Measurements from ENCODE around the gene FAHD1.
"Not testable (repeated sequence)": the region's sequence is repeated elsewhere in the genome, so short reads cannot be mapped to it uniquely, and the experiment has no call there.

FAHD1 gene

DNA sequence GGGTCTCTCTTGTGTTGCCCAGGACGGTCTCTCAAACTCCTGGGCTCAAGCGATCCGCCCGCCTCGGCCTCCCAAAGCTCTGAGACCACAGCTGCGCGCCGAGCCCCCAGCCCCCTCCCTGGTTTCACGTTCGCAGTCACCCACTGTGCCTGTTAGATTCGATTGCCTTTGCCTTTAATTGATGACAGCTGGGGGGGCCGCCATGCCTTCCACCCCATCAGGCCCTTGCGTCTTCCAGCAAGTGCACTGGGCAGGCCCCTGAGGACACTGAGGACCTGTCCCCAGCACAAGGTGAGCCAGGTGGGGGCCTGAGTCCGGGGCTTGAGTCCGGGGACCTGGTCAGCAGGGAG is 36.8 kb upstream of the FAHD1 start:
- H3K27ac ChIP-seq (ENCODE audit: low read length): no peak overlapping the region
- H3K4me1 ChIP-seq (ENCODE audit: control insufficient read depth, insufficient read depth, low read length): no peaks in the 10 kb centered on the region; the same call in 1 of the 2 replicates
- no peak for DNase-seq (ENCODE audit: low read depth, low spot score)
- no peaks in the 10 kb centered on the region for H3K27me3 ChIP-seq (ENCODE audit: control insufficient read depth, insufficient read depth, low read length)
- no peak overlapping the region for H3K4me3 ChIP-seq (ENCODE audit: low read length)
- H3K36me3 ChIP-seq (ENCODE audit: control insufficient read depth, insufficient read depth, low read length): peaks cover 27% of the 10 kb centered on the region
- H3K9me3 ChIP-seq (ENCODE audit: control insufficient read depth, insufficient read depth, low read length): no peaks in the 10 kb centered on the region
- WGBS (ENCODE audit: insufficient coverage, insufficient read length): no CpG with 5 or more reads among the region's 15 CpGs

DNA sequence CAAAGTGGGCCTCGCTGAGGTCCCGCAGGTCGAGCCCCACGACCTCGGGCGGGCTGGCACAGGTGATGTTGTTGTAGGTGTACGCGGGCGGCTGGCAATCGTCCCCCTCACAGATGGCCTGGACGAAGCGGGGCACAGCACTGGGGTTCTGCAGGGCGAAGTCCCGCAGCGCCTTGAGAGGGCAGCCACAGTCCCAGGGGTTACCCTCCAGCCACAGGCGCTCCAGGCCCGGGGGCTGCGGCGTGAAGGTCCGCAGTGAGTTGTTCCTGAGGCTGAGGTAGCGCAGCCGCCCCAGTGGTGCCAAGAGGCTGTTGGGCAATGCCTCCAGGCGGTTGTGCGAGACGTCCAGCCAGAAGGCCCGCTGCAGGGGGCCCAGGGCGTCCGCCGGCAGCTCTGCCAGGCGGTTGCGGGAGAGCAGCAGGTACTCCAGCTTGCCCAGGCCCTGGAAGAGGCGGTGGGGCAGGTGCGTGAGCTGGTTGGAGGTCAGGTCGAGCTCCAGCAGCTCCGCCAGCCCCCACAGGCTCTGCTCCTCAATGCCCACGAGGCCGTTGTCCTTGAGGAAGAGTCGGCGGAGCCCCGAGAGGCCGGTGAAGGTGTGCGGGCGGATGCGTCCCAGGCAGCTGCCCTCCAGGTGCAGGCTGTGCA is 36.3 kb upstream of the FAHD1 start:
- no peak overlapping the region for H3K4me3 ChIP-seq (ENCODE audit: low read length)
- no peaks in the 10 kb centered on the region for H3K9me3 ChIP-seq (ENCODE audit: control insufficient read depth, insufficient read depth, low read length)
- H3K4me1 ChIP-seq (ENCODE audit: control insufficient read depth, insufficient read depth, low read length): no peaks in the 10 kb centered on the region; the same call in 1 of the 2 replicates
- H3K36me3 ChIP-seq (ENCODE audit: control insufficient read depth, insufficient read depth, low read length): peaks cover 27% of the 10 kb centered on the region
- no CpG with 5 or more reads among the region's 44 CpGs for WGBS (ENCODE audit: insufficient coverage, insufficient read length)
- H3K27me3 ChIP-seq (ENCODE audit: control insufficient read depth, insufficient read depth, low read length): no peaks in the 10 kb centered on the region
- DNase-seq (ENCODE audit: low read depth, low spot score): no peak
- no peak overlapping the region for H3K27ac ChIP-seq (ENCODE audit: low read length)

DNA sequence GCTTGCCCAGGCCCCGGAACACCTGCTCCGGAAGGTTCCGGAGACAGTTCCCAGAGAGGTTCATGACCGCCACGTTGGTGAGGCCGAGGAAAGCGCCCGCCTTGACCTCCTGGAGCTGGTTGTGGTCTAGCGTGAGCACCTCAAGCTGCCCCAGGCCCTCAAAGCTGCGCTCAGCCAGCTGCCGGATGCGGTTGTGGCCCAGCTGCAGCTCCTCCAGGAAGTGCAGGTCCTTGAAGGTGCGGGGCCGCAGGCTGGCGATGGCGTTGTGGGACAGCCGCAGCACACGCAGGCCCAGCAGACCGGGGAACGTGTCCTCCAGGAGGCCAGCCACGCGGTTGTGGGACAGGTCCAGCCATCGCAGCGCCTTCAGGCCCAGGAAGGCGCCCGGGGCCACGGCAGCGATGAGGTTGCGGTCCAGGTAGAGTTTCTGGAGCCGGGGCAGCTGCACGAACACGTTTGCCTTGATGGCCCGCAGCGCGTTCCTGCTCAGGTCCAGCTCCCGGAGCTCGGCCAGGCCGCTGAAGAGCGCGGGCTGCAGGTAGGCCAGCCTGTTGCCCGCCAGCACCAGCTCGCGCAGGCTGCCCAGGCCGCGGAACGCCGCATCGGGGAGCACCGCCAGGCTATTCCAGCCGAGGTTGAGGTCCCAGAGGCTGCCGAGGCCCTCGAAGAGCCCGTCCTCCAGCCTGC is 35.6 kb upstream of the FAHD1 start:
- peaks cover 24% of the 10 kb centered on the region for H3K36me3 ChIP-seq (ENCODE audit: control insufficient read depth, insufficient read depth, low read length)
- no peaks in the 10 kb centered on the region for H3K27me3 ChIP-seq (ENCODE audit: control insufficient read depth, insufficient read depth, low read length)
- H3K4me3 ChIP-seq (ENCODE audit: low read length): no peak overlapping the region
- no CpG with 5 or more reads among the region's 53 CpGs for WGBS (ENCODE audit: insufficient coverage, insufficient read length)
- H3K27ac ChIP-seq (ENCODE audit: low read length): no peak overlapping the region
- no peaks in the 10 kb centered on the region; the same call in 1 of the 2 replicates for H3K4me1 ChIP-seq (ENCODE audit: control insufficient read depth, insufficient read depth, low read length)
- no peaks in the 10 kb centered on the region for H3K9me3 ChIP-seq (ENCODE audit: control insufficient read depth, insufficient read depth, low read length)
- no peak for DNase-seq (ENCODE audit: low read depth, low spot score)

DNA sequence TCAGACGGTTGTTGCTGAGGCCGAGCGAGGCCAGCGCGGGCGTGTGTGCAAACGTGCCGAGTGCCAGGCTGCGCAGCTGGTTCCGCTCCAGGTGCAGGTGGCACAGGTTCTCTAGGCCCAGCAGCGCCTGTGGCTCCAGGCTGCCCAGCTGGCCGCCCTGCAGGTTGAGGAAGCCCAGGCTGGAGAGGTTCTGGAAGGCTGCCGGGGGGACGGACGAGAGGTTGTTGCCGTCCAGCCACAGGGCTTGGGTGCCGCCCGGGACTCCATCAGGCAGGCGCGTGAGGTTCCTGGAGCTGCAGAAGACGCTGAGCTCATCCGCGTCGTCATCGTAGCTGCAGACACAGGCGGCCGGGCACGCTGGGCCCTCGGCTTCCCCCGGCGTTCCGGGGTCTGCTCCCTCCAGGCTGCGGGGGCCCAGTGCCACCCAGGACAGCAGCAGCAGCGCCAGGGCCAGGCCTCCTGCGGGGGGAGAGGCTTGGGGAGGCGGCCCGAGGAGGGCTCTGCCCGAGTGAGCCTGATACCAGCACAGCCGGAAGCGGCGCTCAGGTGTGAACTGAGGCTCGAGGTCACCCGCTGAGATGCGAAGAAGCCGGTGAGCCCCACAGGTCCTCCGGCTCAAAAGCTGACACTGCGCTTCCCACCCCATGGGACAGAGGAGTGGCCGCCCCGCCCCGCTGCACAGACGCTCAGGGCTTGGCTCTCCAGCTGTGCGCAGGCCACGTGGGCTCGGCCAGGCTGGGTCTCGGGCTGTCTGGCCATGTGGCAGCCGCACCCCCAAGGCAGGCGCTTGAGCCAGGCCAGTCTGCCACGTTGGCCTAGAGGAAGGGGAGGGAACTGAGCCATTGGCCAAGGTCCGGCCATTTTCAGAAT is 34.8 kb upstream of the FAHD1 start:
- Histone ChIP-seq H3K4me3 (ENCODE audit: low read length) (no peak overlapping the region), H3K36me3 (ENCODE audit: control insufficient read depth, insufficient read depth, low read length) (peaks cover 17% of the 10 kb centered on the region), H3K4me1 (ENCODE audit: control insufficient read depth, insufficient read depth, low read length) (no peaks in the 10 kb centered on the region; the same call in 1 of the 2 replicates), H3K27me3 (ENCODE audit: control insufficient read depth, insufficient read depth, low read length) (no peaks in the 10 kb centered on the region), H3K27ac (ENCODE audit: low read length) (no peak overlapping the region), H3K9me3 (ENCODE audit: control insufficient read depth, insufficient read depth, low read length) (no peaks in the 10 kb centered on the region; the same call in 1 of the 2 replicates)
- no peak for DNase-seq (ENCODE audit: low read depth, low spot score)
- WGBS (ENCODE audit: insufficient coverage, insufficient read length): no CpG with 5 or more reads among the region's 59 CpGs

DNA sequence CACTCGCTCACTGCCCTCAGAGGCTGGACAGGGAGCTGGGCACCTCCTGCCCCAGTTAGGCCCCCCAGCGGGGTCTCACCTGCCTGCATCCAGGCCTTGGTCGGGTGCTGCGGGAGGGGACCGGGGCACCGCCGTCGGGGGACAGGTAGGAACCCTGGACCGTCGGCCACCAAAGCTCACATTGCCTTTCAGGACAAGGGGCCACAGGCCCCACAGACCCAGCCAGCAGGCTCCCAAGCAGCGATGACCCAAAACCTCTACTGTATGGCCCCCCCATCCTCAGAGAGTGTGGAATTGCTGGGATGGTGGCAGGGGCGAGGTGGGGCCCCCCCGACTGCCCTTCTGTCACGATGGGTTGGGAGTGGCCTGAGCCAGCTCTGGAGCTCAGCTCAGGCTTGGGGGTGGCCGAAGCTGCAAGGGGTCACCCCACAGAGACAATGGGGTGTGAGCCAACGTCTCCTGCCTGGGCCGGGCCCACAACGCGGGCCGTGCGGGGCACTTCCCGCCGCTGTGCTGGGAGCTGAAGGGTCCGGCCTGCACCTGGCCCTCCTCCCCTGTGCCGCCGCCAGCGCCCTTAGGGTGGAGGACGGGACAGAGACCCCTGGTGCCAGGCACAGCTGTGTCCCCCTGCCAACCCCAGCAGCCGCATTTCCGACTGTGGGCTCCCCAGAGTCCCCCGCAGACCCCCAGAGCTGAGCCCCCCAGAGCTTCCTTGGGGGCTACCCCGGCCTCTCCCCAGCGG is 34.0 kb upstream of the FAHD1 start:
- no peak for DNase-seq (ENCODE audit: low read depth, low spot score)
- H3K27me3 ChIP-seq (ENCODE audit: control insufficient read depth, insufficient read depth, low read length): no peaks in the 10 kb centered on the region

DNA sequence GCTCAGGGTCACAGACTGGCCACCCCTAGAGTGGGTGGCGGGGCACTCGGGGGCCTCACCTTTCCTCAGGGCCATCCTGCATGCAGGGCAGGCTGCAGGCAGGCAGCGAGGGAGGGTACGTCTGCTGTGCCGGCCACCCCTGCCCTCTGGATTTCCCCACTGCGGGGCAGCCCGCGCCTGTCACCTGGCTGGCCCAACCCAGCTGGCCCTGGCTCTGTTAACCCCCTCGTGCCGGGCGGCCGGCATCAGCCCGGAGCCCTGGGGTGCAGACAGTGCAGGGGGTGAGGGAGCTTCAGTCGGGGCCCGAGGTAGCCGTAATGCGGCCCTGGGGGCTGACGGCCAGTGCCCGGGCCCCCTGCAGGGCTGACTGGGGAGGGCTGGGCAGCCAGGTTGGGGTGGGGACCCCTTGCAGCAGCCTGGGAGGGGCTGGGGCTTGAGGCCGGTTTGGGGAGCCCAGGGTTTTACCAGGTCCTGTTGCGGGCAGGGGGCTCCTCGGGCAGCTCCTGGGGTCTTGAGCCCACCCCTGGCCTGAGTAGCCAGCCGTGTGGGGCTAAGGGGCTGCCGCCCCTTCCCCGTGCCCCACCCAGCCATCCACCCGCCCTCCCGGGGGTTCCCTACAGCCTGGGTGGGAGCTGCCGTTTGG is 33.3 kb upstream of the FAHD1 start, which contains the start of gene IGFALS:
Gene IGFALS (minus strand): TSS at position 128 of the 643 bp plus-strand sequence. CDS start 53 bp downstream, at position 75.
- H3K27me3 ChIP-seq (ENCODE audit: control insufficient read depth, insufficient read depth, low read length): no peaks in the 10 kb centered on the region
- peaks cover 1% of the 10 kb centered on the region for H3K9me3 ChIP-seq (ENCODE audit: control insufficient read depth, insufficient read depth, low read length)
- H3K4me3 ChIP-seq (ENCODE audit: low read length): no peak within 1 kb of the TSS
- no peak for DNase-seq (ENCODE audit: low read depth, low spot score)
- H3K36me3 ChIP-seq (ENCODE audit: control insufficient read depth, insufficient read depth, low read length): peaks cover 7% of the 10 kb centered on the region
- H3K27ac ChIP-seq (ENCODE audit: low read length): no peak within 1 kb of the TSS
- WGBS (ENCODE audit: insufficient coverage, insufficient read length): no CpG with 5 or more reads among the region's 28 CpGs
- no peaks in the 10 kb centered on the region; the same call in 1 of the 2 replicates for H3K4me1 ChIP-seq (ENCODE audit: control insufficient read depth, insufficient read depth, low read length)

More for the DNA sequence above, 34.0 kb upstream of the FAHD1 start:
- WGBS (ENCODE audit: insufficient coverage, insufficient read length): no CpG with 5 or more reads among the region's 33 CpGs
- Histone ChIP-seq H3K4me3 (ENCODE audit: low read length) (no peak overlapping the region), H3K27ac (ENCODE audit: low read length) (no peak overlapping the region), H3K9me3 (ENCODE audit: control insufficient read depth, insufficient read depth, low read length) (no peaks in the 10 kb centered on the region; the same call in 1 of the 2 replicates), H3K4me1 (ENCODE audit: control insufficient read depth, insufficient read depth, low read length) (no peaks in the 10 kb centered on the region; the same call in 1 of the 2 replicates), H3K36me3 (ENCODE audit: control insufficient read depth, insufficient read depth, low read length) (peaks cover 14% of the 10 kb centered on the region)

DNA sequence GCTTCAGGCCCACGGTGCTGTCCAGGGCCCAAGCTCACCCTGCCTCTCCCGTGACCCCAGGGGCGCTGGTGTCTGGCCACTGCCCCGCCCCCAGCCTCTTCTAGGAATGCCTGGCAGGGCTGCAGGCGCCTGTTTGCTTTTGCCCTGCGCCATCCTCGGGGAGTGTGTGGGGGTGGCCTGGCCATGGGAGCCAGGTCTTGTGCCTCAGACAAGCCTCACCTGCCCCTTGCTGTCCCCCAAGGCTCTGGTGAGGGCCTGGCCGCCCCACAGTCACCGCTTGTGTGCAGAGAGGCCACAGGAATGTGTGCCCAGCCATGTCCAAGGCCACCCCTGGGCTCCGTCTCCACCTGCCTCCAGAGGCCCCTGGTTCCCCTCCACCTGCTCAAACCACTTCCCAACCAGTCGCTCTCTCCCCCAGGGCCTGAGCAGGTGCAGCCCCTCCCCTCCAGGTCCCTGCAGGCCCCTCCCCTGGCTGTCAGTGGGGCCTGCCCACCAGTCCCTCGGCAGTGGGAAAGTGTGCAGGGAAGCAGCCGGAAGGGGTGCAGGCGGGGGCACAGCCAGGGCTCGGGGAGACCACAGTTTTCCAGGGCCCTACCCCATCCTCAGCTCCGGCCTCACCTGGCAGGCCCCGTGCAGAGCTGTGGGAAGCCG is 32.7 kb upstream of the FAHD1 start:
- no CpG with 5 or more reads among the region's 18 CpGs for WGBS (ENCODE audit: insufficient coverage, insufficient read length)

DNA sequence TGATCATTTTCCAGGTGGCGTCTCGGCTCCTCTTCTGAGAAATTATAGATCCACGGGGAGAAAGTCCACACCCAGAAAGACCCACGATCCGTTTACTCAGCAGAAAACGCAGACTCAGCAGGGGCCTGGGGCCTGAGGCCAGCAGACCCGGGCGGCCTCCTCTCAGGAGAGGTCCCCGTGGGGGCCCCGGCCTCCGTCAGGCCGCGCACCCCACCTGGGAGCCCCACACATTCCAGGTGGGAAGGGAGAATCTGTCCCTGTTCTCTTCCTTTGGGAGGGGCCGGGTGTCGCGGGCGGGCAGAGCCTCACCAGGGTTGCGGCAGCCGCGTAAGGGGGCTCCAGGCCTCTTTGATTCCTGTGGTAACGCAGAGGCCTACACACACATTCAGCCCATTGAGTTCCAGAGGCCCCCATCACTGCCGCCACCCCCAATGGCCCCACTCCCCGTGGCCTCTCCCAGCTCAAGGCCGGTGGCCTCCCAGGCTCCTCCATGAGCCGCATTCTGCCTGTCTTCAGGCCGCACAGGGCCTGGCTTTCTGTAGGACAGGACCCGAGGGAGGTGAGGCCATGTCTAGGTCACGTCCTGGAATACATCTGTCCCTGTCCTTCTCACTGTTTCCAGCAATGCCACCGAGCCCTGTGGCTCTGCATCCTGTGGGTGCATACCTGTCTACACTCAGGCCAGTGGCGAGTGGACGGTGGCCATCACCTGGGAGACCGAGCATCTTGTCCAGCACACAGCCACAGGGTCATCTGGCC is 31.9 kb upstream of the FAHD1 start:
- H3K27ac ChIP-seq (ENCODE audit: low read length): no peak overlapping the region
- peaks cover 3% of the 10 kb centered on the region for H3K9me3 ChIP-seq (ENCODE audit: control insufficient read depth, insufficient read depth, low read length)
- no peak for DNase-seq (ENCODE audit: low read depth, low spot score)
- H3K36me3 ChIP-seq (ENCODE audit: control insufficient read depth, insufficient read depth, low read length): peaks cover 3% of the 10 kb centered on the region
- no CpG with 5 or more reads among the region's 32 CpGs for WGBS (ENCODE audit: insufficient coverage, insufficient read length)
- no peak overlapping the region; the same call in 1 of the 2 replicates for H3K4me3 ChIP-seq (ENCODE audit: low read length)
- no peaks in the 10 kb centered on the region for H3K27me3 ChIP-seq (ENCODE audit: control insufficient read depth, insufficient read depth, low read length)
- H3K4me1 ChIP-seq (ENCODE audit: control insufficient read depth, insufficient read depth, low read length): no peaks in the 10 kb centered on the region; the same call in 1 of the 2 replicates

More for the DNA sequence above, 32.7 kb upstream of the FAHD1 start:
- peaks cover 3% of the 10 kb centered on the region for H3K36me3 ChIP-seq (ENCODE audit: control insufficient read depth, insufficient read depth, low read length)
- no peaks in the 10 kb centered on the region for H3K27me3 ChIP-seq (ENCODE audit: control insufficient read depth, insufficient read depth, low read length)
- H3K4me3 ChIP-seq (ENCODE audit: low read length): no peak overlapping the region
- peaks cover 3% of the 10 kb centered on the region for H3K9me3 ChIP-seq (ENCODE audit: control insufficient read depth, insufficient read depth, low read length)
- H3K27ac ChIP-seq (ENCODE audit: low read length): no peak overlapping the region
- no peak for DNase-seq (ENCODE audit: low read depth, low spot score)
- no peaks in the 10 kb centered on the region; the same call in 1 of the 2 replicates for H3K4me1 ChIP-seq (ENCODE audit: control insufficient read depth, insufficient read depth, low read length)

DNA sequence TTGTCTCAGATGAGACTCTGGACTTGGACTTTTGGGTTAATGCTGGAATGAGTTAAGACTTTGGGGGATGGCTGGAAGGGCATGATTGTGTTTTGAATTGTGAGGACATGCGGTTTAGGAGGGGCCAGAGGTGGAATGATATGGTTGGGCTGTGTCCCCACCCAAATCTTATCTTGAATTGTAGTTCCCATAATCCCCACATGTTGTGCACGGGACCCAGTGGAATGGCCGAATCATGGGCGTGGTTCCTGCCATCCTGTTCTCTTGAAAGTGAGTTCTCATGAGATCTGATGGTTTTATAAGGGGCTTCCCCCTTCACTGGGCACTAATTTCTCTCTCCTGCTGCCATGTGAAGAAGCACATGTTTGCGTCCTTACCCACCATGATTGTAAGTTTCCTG is 27.7 kb upstream of the FAHD1 start:
- H3K9me3 ChIP-seq (ENCODE audit: control insufficient read depth, insufficient read depth, low read length); H3K27ac ChIP-seq (ENCODE audit: low read length); H3K4me1 ChIP-seq (ENCODE audit: control insufficient read depth, insufficient read depth, low read length); H3K36me3 ChIP-seq (ENCODE audit: control insufficient read depth, insufficient read depth, low read length); DNase-seq (ENCODE audit: low read depth, low spot score); H3K27me3 ChIP-seq (ENCODE audit: control insufficient read depth, insufficient read depth, low read length); H3K4me3 ChIP-seq (ENCODE audit: low read length): not testable (repeated sequence)
- no CpG with 5 or more reads among the region's 5 CpGs for WGBS (ENCODE audit: insufficient coverage, insufficient read length)

All from iPS DF 6.9 (cell line).